IMR-90 (cell line): Measurements from ENCODE around the gene MYBL2. TPM values are rescaled to one million over a fixed set of nuclear protein-coding genes. Genes with fewer than 3 reads are reported as not detected.

ENCODE experiments used
- ATAC-seq: fragments of 200-7000 bp; cut with Tn5 transposase; 2 replicates; pipeline ENCODE4 v1.9.1; 2020; ENCODE audit warnings: low read depth, mild to moderate bottlenecking, moderate library complexity
- BruUV-seq: library from RNA; stranded (reverse); fragments of 400-500 nt; replicated peaks from 2 replicates; lab custom pipeline; 2021; lab: Mats Ljungman, UMichigan
- CTCF ChIA-PET: fragments of 300-600 bp; formaldehyde crosslinking; extraction: SDS; loops from one replicate; lab custom pipeline; 2021; ENCODE audit warnings: antibody characterized with exemption; lab: Yijun Ruan, JAX
- POLR2A ChIA-PET: fragments of 300-600 bp; sonication (Branson Sonifier 250); formaldehyde crosslinking; loops from one replicate; lab custom pipeline; 2022; ENCODE audit warnings: antibody characterized with exemption; ENCODE audit not compliant: unreplicated experiment; lab: Charles Lee
- DNase-seq: peaks from one replicate; pipeline ENCODE4 v3.0.0; 2013
- H2AFZ ChIP-seq: replicated peaks from 2 replicates; pipeline ENCODE3; 2013; ENCODE audit warnings: low read length, mild to moderate bottlenecking; ENCODE audit not compliant: poor library complexity
- H2AK5ac ChIP-seq: 2 replicates; pipeline ENCODE4 v1.6.1; 2013; ENCODE audit warnings: low read depth, low read length, inconsistent platforms
- H2AK9ac ChIP-seq: replicated peaks from 2 replicates; pipeline ENCODE3; 2013; ENCODE audit warnings: mild to moderate bottlenecking, low read depth, low read length, moderate library complexity; ENCODE audit not compliant: poor library complexity
- H2BK120ac ChIP-seq: 2 replicates; pipeline ENCODE4 v1.6.1; 2013; ENCODE audit warnings: low read depth, low read length, inconsistent platforms
- H2BK15ac ChIP-seq: 3 replicates; pipeline ENCODE4 v1.6.1; 2013; ENCODE audit warnings: low read depth, low read length, inconsistent platforms
- H2BK20ac ChIP-seq: 2 replicates; pipeline ENCODE4 v1.6.1; 2013; ENCODE audit warnings: low read depth, mild to moderate bottlenecking, inconsistent platforms, low read length, moderate library complexity
- H2BK5ac ChIP-seq: 2 replicates; pipeline ENCODE4 v1.6.1; 2013; ENCODE audit warnings: mild to moderate bottlenecking, low read depth, low read length, inconsistent platforms; ENCODE audit not compliant: poor library complexity, severe bottlenecking
- H3K14ac ChIP-seq: replicated peaks from 2 replicates; pipeline ENCODE4 v1.6.1; 2013; ENCODE audit warnings: low read depth, low read length, inconsistent platforms
- H3K18ac ChIP-seq: 2 replicates; pipeline ENCODE4 v1.6.1; 2013; ENCODE audit warnings: low read depth, low read length, control low read depth
- H3K23ac ChIP-seq: 2 replicates; pipeline ENCODE4 v1.6.1; 2013; ENCODE audit warnings: low read depth, low read length, inconsistent platforms
- H3K27ac ChIP-seq: 2 replicates; pipeline ENCODE4 v1.5.1; 2013; ENCODE audit warnings: mild to moderate bottlenecking, control low read depth, low read length; ENCODE audit not compliant: insufficient read depth
- H3K27me3 ChIP-seq: 2 replicates; pipeline ENCODE4 v1.6.1; 2013; ENCODE audit warnings: low read length; ENCODE audit not compliant: control insufficient read depth, insufficient read depth
- H3K36me3 ChIP-seq: 2 replicates; pipeline ENCODE4 v1.6.1; 2013; ENCODE audit warnings: low read length, mixed read lengths; ENCODE audit not compliant: control insufficient read depth, insufficient read depth
- H3K4ac ChIP-seq: 2 replicates; pipeline ENCODE4 v1.6.1; 2013; ENCODE audit warnings: low read depth, low read length, inconsistent platforms
- H3K4me1 ChIP-seq: 2 replicates; pipeline ENCODE4 v1.6.1; 2013; ENCODE audit warnings: low read length, mixed read lengths; ENCODE audit not compliant: control insufficient read depth, insufficient read depth
- H3K4me2 ChIP-seq: 2 replicates; pipeline ENCODE4 v1.6.1; 2013; ENCODE audit warnings: low read depth, mild to moderate bottlenecking, control low read depth, low read length, moderate library complexity
- H3K4me3 ChIP-seq: 2 replicates; pipeline ENCODE4 v1.5.1; 2013; ENCODE audit warnings: low read depth, mild to moderate bottlenecking, control low read depth, low read length, moderate library complexity; ENCODE audit not compliant: insufficient read depth
- H3K56ac ChIP-seq: 2 replicates; pipeline ENCODE4 v1.6.1; 2013; ENCODE audit warnings: low read length, inconsistent platforms; ENCODE audit not compliant: insufficient read depth; ENCODE audit errors: extremely low read depth
- H3K79me1 ChIP-seq, 2 experiments: 2 replicates each; pipeline ENCODE4 v1.6.1; 2013; ENCODE audit warnings: low read length in 2 of 2, inconsistent platforms in 1 of 2, low read depth in 1 of 2
- H3K9ac ChIP-seq: 2 replicates; pipeline ENCODE4 v1.6.1; 2013; ENCODE audit warnings: low read depth, low read length, control low read depth
- H3K9me1 ChIP-seq: 2 replicates; pipeline ENCODE4 v1.6.1; 2013; ENCODE audit warnings: low read length, inconsistent platforms; ENCODE audit not compliant: insufficient read depth
- H3K9me3 ChIP-seq: 2 replicates; pipeline ENCODE4 v1.6.1; 2013; ENCODE audit warnings: low read length; ENCODE audit not compliant: control insufficient read depth, insufficient read depth
- H4K20me1 ChIP-seq: 2 replicates; pipeline ENCODE4 v1.6.1; 2013; ENCODE audit warnings: low read length, inconsistent platforms; ENCODE audit not compliant: insufficient read depth
- H4K5ac ChIP-seq: 2 replicates; pipeline ENCODE4 v1.6.1; 2013; ENCODE audit warnings: mild to moderate bottlenecking, low read depth, low read length, control low read depth
- H4K8ac ChIP-seq, 2 experiments: 2 replicates each; pipeline ENCODE4 v1.6.1; 2013; ENCODE audit warnings: low read depth in 2 of 2, low read length in 2 of 2, control low read depth in 1 of 2, inconsistent platforms in 1 of 2
- H4K91ac ChIP-seq: 2 replicates; pipeline ENCODE4 v1.6.1; 2013; ENCODE audit warnings: low read depth, low read length, inconsistent platforms; ENCODE audit not compliant: insufficient read depth
- BHLHE40 ChIP-seq: fragments of 150-350 bp; IDR thresholded peaks from 2 replicates; pipeline ENCODE4 v1.6.1; 2016; ENCODE audit warnings: mild to moderate bottlenecking, low read depth, low read length
- CEBPB ChIP-seq: IDR thresholded peaks from 2 replicates; pipeline ENCODE4 v1.6.1; 2012; ENCODE audit warnings: low read depth, low read length, improper control_type of control experiment
- CHD1 ChIP-seq: IDR thresholded peaks from 2 replicates; pipeline ENCODE4 v1.6.1; 2012; ENCODE audit warnings: low read depth, low read length, improper control_type of control experiment
- FOS ChIP-seq: fragments of 150-350 bp; IDR thresholded peaks from 2 replicates; pipeline ENCODE4 v1.6.1; 2016; ENCODE audit warnings: low read depth, low read length
- MAFK ChIP-seq: IDR thresholded peaks from 2 replicates; pipeline ENCODE4 v1.6.1; 2012; ENCODE audit warnings: low read depth, low read length, improper control_type of control experiment
- MAZ ChIP-seq: IDR thresholded peaks from 2 replicates; pipeline ENCODE4 v1.6.1; 2012; ENCODE audit warnings: low read depth, mild to moderate bottlenecking, low read length, improper control_type of control experiment, moderate library complexity, borderline replicate concordance
- MXI1 ChIP-seq: IDR thresholded peaks from 2 replicates; pipeline ENCODE4 v1.6.1; 2012; ENCODE audit warnings: low read depth, mild to moderate bottlenecking, low read length, moderate library complexity, borderline replicate concordance
- NFE2L2 ChIP-seq: fragments of 150-350 bp; IDR thresholded peaks from 2 replicates; pipeline ENCODE4 v1.6.1; 2016; ENCODE audit warnings: low read depth, mild to moderate bottlenecking, low read length
- POLR2A ChIP-seq: IDR thresholded peaks from 2 replicates; pipeline ENCODE4 v1.6.1; 2012; ENCODE audit warnings: mild to moderate bottlenecking, low read depth, low read length
- RAD21 ChIP-seq: IDR thresholded peaks from 2 replicates; pipeline ENCODE4 v1.6.1; 2012; ENCODE audit warnings: low read length, improper control_type of control experiment
- RCOR1 ChIP-seq: IDR thresholded peaks from 2 replicates; pipeline ENCODE4 v1.6.1; 2012; ENCODE audit warnings: mild to moderate bottlenecking, low read length, improper control_type of control experiment; ENCODE audit not compliant: insufficient replicate concordance
- RFX5 ChIP-seq: IDR thresholded peaks from 2 replicates; pipeline ENCODE4 v1.8.0; 2012; ENCODE audit warnings: low read depth, mild to moderate bottlenecking, low read length, moderate library complexity
- SMC3 ChIP-seq: fragments of 150-350 bp; IDR thresholded peaks from 2 replicates; pipeline ENCODE4 v1.6.1; 2016; ENCODE audit warnings: low read depth, mild to moderate bottlenecking, antibody characterized with exemption, low read length, moderate library complexity
- USF2 ChIP-seq: fragments of 150-350 bp; IDR thresholded peaks from 2 replicates; pipeline ENCODE4 v1.6.1; 2017; ENCODE audit warnings: mild to moderate bottlenecking, antibody characterized with exemption, low read length, low read depth
- WGBS, 2 experiments: methylation state at CpG; one replicate each; pipeline versions ENCODE4 v1.1.5 to v1.1.7; 2013; ENCODE audit warnings: missing lambda C conversion rate in 2 of 2; ENCODE audit not compliant: insufficient read length in 1 of 2; ENCODE audit errors: extremely low coverage in 2 of 2; 5-methylcytosine and 5-hydroxymethylcytosine counted together
- dilution Hi-C: fragments of 300-500 bp; cut with HindIII; formaldehyde crosslinking; loops from one replicate; pipeline ENCODE4 v1.14.3; 2018; ENCODE audit warnings: low sequenced_read_pairs; ENCODE audit not compliant: unreplicated experiment
- in situ Hi-C: fragments of 300-500 bp; cut with MboI; formaldehyde crosslinking; loops from 3 replicates; pipeline ENCODE4 v1.14.3; 2019; ENCODE audit warnings: low sequenced_read_pairs, inconsistent platforms, mixed read lengths
- intact Hi-C: fragments of 100-400 bp; cut with micrococcal nuclease; formaldehyde crosslinking; loops from 2 replicates; pipeline ENCODE4 v1.10.0; 2022
- polyA plus RNA-seq, 3 experiments: library from polyadenylated mRNA; depleted of rRNA; stranded (reverse); fragments of >200 nt; gene quantifications; 2 replicates each; pipeline ENCODE4 v1.2.3, GENCODE V29; 2012; ENCODE audit warnings: low replicate concordance in 1 of 3
- total RNA-seq: library from RNA; depleted of rRNA; stranded (reverse); fragments of >200 nt; gene quantifications from 2 replicates; pipeline ENCODE4 v1.2.3, GENCODE V29; 2012
- TF ChIP-seq, protein P1 (sequence below): fragments of 150-350 bp; IDR thresholded peaks from 2 replicates; pipeline ENCODE4 v1.6.1; 2016; ENCODE audit warnings: low read depth, mild to moderate bottlenecking, low read length, moderate library complexity, borderline replicate concordance
- TF ChIP-seq, protein P2 (sequence below): conservative IDR thresholded peaks from 2 replicates; pipeline ENCODE4 v1.5.1; 2012; ENCODE audit warnings: mild to moderate bottlenecking, low read depth, low read length, improper control_type of control experiment

The MYBL2 gene
- total and polyA plus RNA-seq, 2 of the 4 experiments (the other 2 are of a cell fraction): 12.4 to 23.1 TPM

GRCh38 chr20:43716123-43716522 lies 49.2 kb downstream of the MYBL2 start:
- Histone ChIP-seq H3K4me3 (no peak overlapping the region), H4K20me1 (no peaks in the 10 kb centered on the region), H3K9ac (no peak overlapping the region), H2BK5ac (no peak overlapping the region), H4K5ac (no peak overlapping the region), H2BK120ac (no peak overlapping the region), H2BK15ac (no peak overlapping the region), H2AK5ac (no peak overlapping the region), H3K9me3 (peaks cover 3% of the 10 kb centered on the region), H4K91ac (no peak overlapping the region), H3K14ac (no peak overlapping the region), H3K18ac (no peak overlapping the region), H3K4ac (no peak overlapping the region), H3K9me1 (no peaks in the 10 kb centered on the region), H3K4me1 (no peaks in the 10 kb centered on the region), H3K36me3 (no peaks in the 10 kb centered on the region), H3K23ac (no peak overlapping the region), H3K27me3 (no peaks in the 10 kb centered on the region), H3K79me1 (no peaks in the 10 kb centered on the region), H3K4me2 (no peak overlapping the region), H2AFZ (no peak overlapping the region), H2AK9ac (no peak overlapping the region), H2BK20ac (no peak overlapping the region), H3K27ac (no peak overlapping the region), H4K8ac (no peak overlapping the region), H3K56ac (no peak overlapping the region)
- in situ Hi-C loops (no loop called here), intact Hi-C loops (no loop called here), dilution Hi-C loops (no loop called here)
- ATAC-seq (no peak), DNase-seq (no peak)
- no TSS peak for BruUV-seq
- no CpG with 5 or more reads among the region's 4 CpGs for WGBS, 2 experiments
- TF ChIP-seq FOS (no peak), MXI1 (no peak), BHLHE40 (no peak), MAZ (no peak), CHD1 (no peak), RCOR1 (no peak), CEBPB (no peak), NFE2L2 (no peak), SMC3 (no peak), USF2 (no peak), MAFK (no peak), RAD21 (no peak), POLR2A (no peak), RFX5 (no peak)
- TF ChIP-seq, protein P1, sequence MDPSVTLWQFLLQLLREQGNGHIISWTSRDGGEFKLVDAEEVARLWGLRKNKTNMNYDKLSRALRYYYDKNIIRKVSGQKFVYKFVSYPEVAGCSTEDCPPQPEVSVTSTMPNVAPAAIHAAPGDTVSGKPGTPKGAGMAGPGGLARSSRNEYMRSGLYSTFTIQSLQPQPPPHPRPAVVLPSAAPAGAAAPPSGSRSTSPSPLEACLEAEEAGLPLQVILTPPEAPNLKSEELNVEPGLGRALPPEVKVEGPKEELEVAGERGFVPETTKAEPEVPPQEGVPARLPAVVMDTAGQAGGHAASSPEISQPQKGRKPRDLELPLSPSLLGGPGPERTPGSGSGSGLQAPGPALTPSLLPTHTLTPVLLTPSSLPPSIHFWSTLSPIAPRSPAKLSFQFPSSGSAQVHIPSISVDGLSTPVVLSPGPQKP: no peak
- TF ChIP-seq, protein P2, sequence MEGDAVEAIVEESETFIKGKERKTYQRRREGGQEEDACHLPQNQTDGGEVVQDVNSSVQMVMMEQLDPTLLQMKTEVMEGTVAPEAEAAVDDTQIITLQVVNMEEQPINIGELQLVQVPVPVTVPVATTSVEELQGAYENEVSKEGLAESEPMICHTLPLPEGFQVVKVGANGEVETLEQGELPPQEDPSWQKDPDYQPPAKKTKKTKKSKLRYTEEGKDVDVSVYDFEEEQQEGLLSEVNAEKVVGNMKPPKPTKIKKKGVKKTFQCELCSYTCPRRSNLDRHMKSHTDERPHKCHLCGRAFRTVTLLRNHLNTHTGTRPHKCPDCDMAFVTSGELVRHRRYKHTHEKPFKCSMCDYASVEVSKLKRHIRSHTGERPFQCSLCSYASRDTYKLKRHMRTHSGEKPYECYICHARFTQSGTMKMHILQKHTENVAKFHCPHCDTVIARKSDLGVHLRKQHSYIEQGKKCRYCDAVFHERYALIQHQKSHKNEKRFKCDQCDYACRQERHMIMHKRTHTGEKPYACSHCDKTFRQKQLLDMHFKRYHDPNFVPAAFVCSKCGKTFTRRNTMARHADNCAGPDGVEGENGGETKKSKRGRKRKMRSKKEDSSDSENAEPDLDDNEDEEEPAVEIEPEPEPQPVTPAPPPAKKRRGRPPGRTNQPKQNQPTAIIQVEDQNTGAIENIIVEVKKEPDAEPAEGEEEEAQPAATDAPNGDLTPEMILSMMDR: no peak
- CTCF ChIA-PET: no interaction called here
- POLR2A ChIA-PET: no interaction called here
